ENCODE measurements around the gene GFM2. TPM values are rescaled to one million over a fixed set of nuclear protein-coding genes. Genes with fewer than 3 reads are reported as not detected.
"Not testable (repeated sequence)": the region's sequence is repeated elsewhere in the genome, so short reads cannot be mapped to it uniquely, and the experiment has no call there.

Gene GFM2
- total and polyA plus RNA-seq, 2 experiments from 2014 or later, result 28.5 to 50.1 TPM

GRCh38 chr5:74761241-74761640 lies 5.7 kb downstream of the GFM2 start:
- no peak overlapping the region for H3K27ac Mint-ChIP-seq
- TF ChIP-seq ETS1 (IDR thresholded peaks at IDR 0.05), result no peak
- no peak for TF ChIP-seq ZNF114 (CRISPR knock-in tag; IDR thresholded peaks at IDR 0.05)
- TF ChIP-seq CTCF (conservative IDR thresholded peaks at IDR 0.05; ENCODE audit: low read depth in 2 of 2), result no peak
- no peak for TF ChIP-seq EZH2 (IDR thresholded peaks at IDR 0.05; ENCODE audit: low read depth, unreplicated experiment)
- TF ChIP-seq STAT1 (IDR thresholded peaks at IDR 0.05; ENCODE audit: unreplicated experiment), result no peak
- TF ChIP-seq, protein P1, sequence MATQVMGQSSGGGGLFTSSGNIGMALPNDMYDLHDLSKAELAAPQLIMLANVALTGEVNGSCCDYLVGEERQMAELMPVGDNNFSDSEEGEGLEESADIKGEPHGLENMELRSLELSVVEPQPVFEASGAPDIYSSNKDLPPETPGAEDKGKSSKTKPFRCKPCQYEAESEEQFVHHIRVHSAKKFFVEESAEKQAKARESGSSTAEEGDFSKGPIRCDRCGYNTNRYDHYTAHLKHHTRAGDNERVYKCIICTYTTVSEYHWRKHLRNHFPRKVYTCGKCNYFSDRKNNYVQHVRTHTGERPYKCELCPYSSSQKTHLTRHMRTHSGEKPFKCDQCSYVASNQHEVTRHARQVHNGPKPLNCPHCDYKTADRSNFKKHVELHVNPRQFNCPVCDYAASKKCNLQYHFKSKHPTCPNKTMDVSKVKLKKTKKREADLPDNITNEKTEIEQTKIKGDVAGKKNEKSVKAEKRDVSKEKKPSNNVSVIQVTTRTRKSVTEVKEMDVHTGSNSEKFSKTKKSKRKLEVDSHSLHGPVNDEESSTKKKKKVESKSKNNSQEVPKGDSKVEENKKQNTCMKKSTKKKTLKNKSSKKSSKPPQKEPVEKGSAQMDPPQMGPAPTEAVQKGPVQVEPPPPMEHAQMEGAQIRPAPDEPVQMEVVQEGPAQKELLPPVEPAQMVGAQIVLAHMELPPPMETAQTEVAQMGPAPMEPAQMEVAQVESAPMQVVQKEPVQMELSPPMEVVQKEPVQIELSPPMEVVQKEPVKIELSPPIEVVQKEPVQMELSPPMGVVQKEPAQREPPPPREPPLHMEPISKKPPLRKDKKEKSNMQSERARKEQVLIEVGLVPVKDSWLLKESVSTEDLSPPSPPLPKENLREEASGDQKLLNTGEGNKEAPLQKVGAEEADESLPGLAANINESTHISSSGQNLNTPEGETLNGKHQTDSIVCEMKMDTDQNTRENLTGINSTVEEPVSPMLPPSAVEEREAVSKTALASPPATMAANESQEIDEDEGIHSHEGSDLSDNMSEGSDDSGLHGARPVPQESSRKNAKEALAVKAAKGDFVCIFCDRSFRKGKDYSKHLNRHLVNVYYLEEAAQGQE (IDR thresholded peaks at IDR 0.05; ENCODE audit: unreplicated experiment), result no peak
- TF ChIP-seq NANOG (IDR thresholded peaks at IDR 0.05; ENCODE audit: borderline replicate concordance), result no peak
- no peak for TF ChIP-seq JUNB (IDR thresholded peaks at IDR 0.05; ENCODE audit: unreplicated experiment)
- TF ChIP-seq CREB1 (CRISPR knock-in tag; IDR thresholded peaks at IDR 0.05; ENCODE audit: low read depth), result no peak
- no peaks in the 10 kb centered on the region; the same call in 1 of the 2 replicates for H3K4me1 ChIP-seq (ENCODE audit: insufficient read depth)
- H3K9me2 ChIP-seq (ENCODE audit: insufficient read depth), result no peaks in the 10 kb centered on the region
- H3K27me3 ChIP-seq (ENCODE audit: insufficient read depth), result no peaks in the 10 kb centered on the region
- ATAC-seq (no peak), DNase-seq (ENCODE audit: low spot score) (no peak)
- 0 out of 2 replicates have a peak, but pooled peaks cover 2% of the 10 kb centered on the region for H4K20me1 ChIP-seq (replicated peaks; ENCODE audit: insufficient read depth)
- H3K4me1 Mint-ChIP-seq, result peaks cover 5% of the 10 kb centered on the region
- H3K27ac ChIP-seq (ENCODE audit: low read depth), result no peak overlapping the region
- H3K4me3 ChIP-seq, result no peak overlapping the region
- H3K27me3 Mint-ChIP-seq (ENCODE audit: insufficient read depth, low read depth, poor library complexity), result peaks cover 1% of the 10 kb centered on the region
- peaks cover 35% of the 10 kb centered on the region; the same call in 1 of the 2 replicates for H3K36me3 ChIP-seq (ENCODE audit: insufficient read depth)
- H3K4me2 ChIP-seq, result no peak overlapping the region
- H3K9me3 Mint-ChIP-seq, result no peaks in the 10 kb centered on the region
- no peak overlapping the region for H2AFZ ChIP-seq
- H3K79me2 ChIP-seq (replicated peaks; ENCODE audit: insufficient read depth), result peaks cover 40% of the 10 kb centered on the region
- H3K4me3 Mint-ChIP-seq, result no peak overlapping the region
- no peaks in the 10 kb centered on the region for H3F3A ChIP-seq (replicated peaks; ENCODE audit: low read depth)
- H3K36me3 Mint-ChIP-seq (ENCODE audit: low read depth), result peaks cover 33% of the 10 kb centered on the region

DNA sequence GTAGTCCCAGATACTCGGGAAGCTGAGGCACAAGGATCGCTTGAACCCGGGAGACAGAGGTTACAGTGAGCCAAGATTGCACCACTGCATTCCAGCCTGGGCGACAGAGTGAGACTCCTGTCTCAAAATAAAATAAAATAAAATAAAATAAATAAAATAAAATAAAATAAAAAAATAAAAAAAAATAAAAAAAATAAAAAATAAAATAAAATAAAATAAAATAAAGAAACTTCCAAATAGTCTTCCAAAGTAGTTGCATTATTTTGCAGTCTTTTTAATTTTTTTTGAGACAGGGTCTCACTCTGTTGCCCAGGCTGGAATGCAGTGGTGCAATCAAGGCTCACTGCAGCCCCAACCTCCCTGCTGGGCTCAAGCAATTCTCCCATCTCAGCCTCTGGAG lies 18.2 kb downstream of the GFM2 start:
- not testable (repeated sequence) for H2AFZ ChIP-seq; ATAC-seq; H3K27ac ChIP-seq (ENCODE audit: low read depth); H3K4me1 ChIP-seq (ENCODE audit: insufficient read depth); H3K4me2 ChIP-seq; H3K27me3 Mint-ChIP-seq (ENCODE audit: insufficient read depth, low read depth, poor library complexity); H4K20me1 ChIP-seq (replicated peaks; ENCODE audit: insufficient read depth); H3K9me3 Mint-ChIP-seq; H3F3A ChIP-seq (replicated peaks; ENCODE audit: low read depth); H3K4me1 Mint-ChIP-seq; DNase-seq (ENCODE audit: low spot score); H3K79me2 ChIP-seq (replicated peaks; ENCODE audit: insufficient read depth); H3K27ac Mint-ChIP-seq; H3K4me3 Mint-ChIP-seq; H3K27me3 ChIP-seq (ENCODE audit: insufficient read depth); H3K4me3 ChIP-seq; H3K9me2 ChIP-seq (ENCODE audit: insufficient read depth)
- H3K36me3 ChIP-seq (ENCODE audit: insufficient read depth), result peaks cover 19% of the 10 kb centered on the region
- H3K36me3 Mint-ChIP-seq (ENCODE audit: low read depth), result peaks cover 31% of the 10 kb centered on the region; the same call in 2 of the 3 replicates
